ENCODE results near the gene WNT5A.

WNT5A gene

GRCh38 chr3:55480911-55481743 lies 6.0 kb downstream of the WNT5A start:
- DNase-seq = peak; percentile 60

GRCh38 chr3:55477306-55478303 lies 9.5 kb downstream of the WNT5A start:
- no peak for DNase-seq

GRCh38 chr3:55476515-55476914 lies 10.6 kb downstream of the WNT5A start:
- no peak for DNase-seq

- DNase-seq = no peak
Observed at GRCh38 chr3:55474213-55474632, 12.9 kb downstream of the WNT5A start.

- DNase-seq = no peak
Observed at GRCh38 chr3:55473788-55474187, 13.3 kb downstream of the WNT5A start.

GRCh38 chr3:55471522-55472280 lies 15.4 kb downstream of the WNT5A start:
- DNase-seq = no peak

GRCh38 chr3:55471084-55471483 lies 16.0 kb downstream of the WNT5A start:
- no peak for DNase-seq

- no peak for DNase-seq
Observed at GRCh38 chr3:55469957-55470526, 17.1 kb downstream of the WNT5A start.

- no peak for DNase-seq
Observed at GRCh38 chr3:55468251-55468650, 18.9 kb downstream of the WNT5A start.

- no peak for DNase-seq
Observed at GRCh38 chr3:55467099-55467498, 20.0 kb downstream of the WNT5A start.

- DNase-seq = no peak
Observed at GRCh38 chr3:55466526-55466925, 20.6 kb downstream of the WNT5A start.

GRCh38 chr3:55461896-55462295 lies 25.2 kb downstream of the WNT5A start:
- DNase-seq = no peak

GRCh38 chr3:55459838-55460237 lies 27.3 kb downstream of the WNT5A start:
- DNase-seq = no peak

- DNase-seq = no peak
Observed at GRCh38 chr3:55458181-55458790, 28.8 kb downstream of the WNT5A start.

GRCh38 chr3:55455915-55456314 lies 31.2 kb downstream of the WNT5A start:
- DNase-seq = peak; percentile 53

GRCh38 chr3:55454611-55455010 lies 32.5 kb downstream of the WNT5A start:
- no peak for DNase-seq

- DNase-seq = no peak
Observed at GRCh38 chr3:55453886-55454496, 33.1 kb downstream of the WNT5A start.

GRCh38 chr3:55452886-55453285 lies 34.2 kb downstream of the WNT5A start:
- no peak for DNase-seq

- no peak for DNase-seq
Observed at GRCh38 chr3:55449527-55449926, 37.6 kb downstream of the WNT5A start.

GRCh38 chr3:55446850-55447249 lies 40.3 kb downstream of the WNT5A start:
- DNase-seq = no peak

GRCh38 chr3:55445551-55445950 lies 41.6 kb downstream of the WNT5A start:
- DNase-seq = no peak

- DNase-seq = no peak
Observed at GRCh38 chr3:55443346-55443745, 43.8 kb downstream of the WNT5A start.
